ENCODE results near the gene ADGRF5.
A peak's percentile ranks its signal among the peaks of the same experiment; 100 is the strongest.

Gene ADGRF5

GRCh38 chr6:46918806-46919205 is 2.9 kb downstream of the ADGRF5 start:
- no peak for TF ChIP-seq CTCF (IDR thresholded peaks at IDR 0.05; ENCODE audit: insufficient read depth, low read depth, low read length, missing control alignments)
- H3K4me3 ChIP-seq (ENCODE audit: low read length) = no peak overlapping the region
- no peak for DNase-seq (ENCODE audit: low read depth)

- H3K4me3 ChIP-seq (ENCODE audit: low read length) = no peak overlapping the region
- no peak for DNase-seq (ENCODE audit: low read depth)
- TF ChIP-seq CTCF (IDR thresholded peaks at IDR 0.05; ENCODE audit: insufficient read depth, low read depth, low read length, missing control alignments) = no peak
Observed at GRCh38 chr6:46917002-46917545, 4.7 kb downstream of the ADGRF5 start.

- DNase-seq (ENCODE audit: low read depth) = no peak
- TF ChIP-seq CTCF (IDR thresholded peaks at IDR 0.05; ENCODE audit: insufficient read depth, low read depth, low read length, missing control alignments) = no peak
- H3K4me3 ChIP-seq (ENCODE audit: low read length) = no peak overlapping the region
Observed at GRCh38 chr6:46915866-46916265, 5.9 kb downstream of the ADGRF5 start.

- TF ChIP-seq CTCF (IDR thresholded peaks at IDR 0.05; ENCODE audit: insufficient read depth, low read depth, low read length, missing control alignments) = no peak
- no peak for DNase-seq (ENCODE audit: low read depth)
- H3K4me3 ChIP-seq (ENCODE audit: low read length) = no peak overlapping the region
Observed at GRCh38 chr6:46915380-46915779, 6.4 kb downstream of the ADGRF5 start.

- no peak for DNase-seq (ENCODE audit: low read depth)
- no peak overlapping the region for H3K4me3 ChIP-seq (ENCODE audit: low read length)
- TF ChIP-seq CTCF (IDR thresholded peaks at IDR 0.05; ENCODE audit: insufficient read depth, low read depth, low read length, missing control alignments) = no peak
Observed at GRCh38 chr6:46914279-46914810, 7.4 kb downstream of the ADGRF5 start.

- no peak overlapping the region for H3K4me3 ChIP-seq (ENCODE audit: low read length)
- no peak for TF ChIP-seq CTCF (IDR thresholded peaks at IDR 0.05; ENCODE audit: insufficient read depth, low read depth, low read length, missing control alignments)
- peak; percentile 6 for DNase-seq (ENCODE audit: low read depth)
Observed at GRCh38 chr6:46909371-46909770, 12.4 kb downstream of the ADGRF5 start.

GRCh38 chr6:46906776-46907175 is 15.0 kb downstream of the ADGRF5 start:
- DNase-seq (ENCODE audit: low read depth) = no peak
- no peak overlapping the region for H3K4me3 ChIP-seq (ENCODE audit: low read length)
- TF ChIP-seq CTCF (IDR thresholded peaks at IDR 0.05; ENCODE audit: insufficient read depth, low read depth, low read length, missing control alignments) = no peak

Measured in epithelial cell of esophagus (primary cell).